ENCODE measurements around the gene HSPA8. TPM values are rescaled to one million over a fixed set of nuclear protein-coding genes. Genes with fewer than 3 reads are reported as not detected.

The HSPA8 gene
- total and polyA plus RNA-seq, 10 of the 15 experiments (the other 5 are each of a cell fraction or from before 2014, with no cell fraction given), result 1,190 to 3,205 (median 2,045) TPM

- ChIA-PET POLR2A (interaction anchor here (0.7 kb wide), 1 partner anchor 101 kb away, joined by 5 read pairs; no protein-coding TSS in a partner anchor), RAD21 (ENCODE audit: unreplicated experiment) (interaction anchor here (1.0 to 5.1 kb wide), 2 partner anchors 139 to 371 kb away, joined by 3 to 44 read pairs; no protein-coding TSS in a partner anchor), CTCF (interaction anchor here (0.6 to 9.5 kb wide), 7 partner anchors 53 to 489 kb away, joined by 3 to 117 read pairs (median 5); no protein-coding TSS in a partner anchor), SMC1A (ENCODE audit: uncharacterized antibody, unreplicated experiment) (interaction anchor here (1.0 to 1.9 kb wide), 3 partner anchors 9 to 144 kb away, joined by 4 to 5 read pairs (median 5); no protein-coding TSS in a partner anchor)
- Histone ChIP-seq H3K4me1 (ENCODE audit: control insufficient read depth, insufficient read depth, low read length) (no peaks in the 10 kb centered on the region), H3K9ac (ENCODE audit: control insufficient read depth, insufficient read depth, low read length) (no peak overlapping the region), H3K36me3 (ENCODE audit: control insufficient read depth in 2 of 2, insufficient read depth in 2 of 2, low read length in 1 of 2) (no peaks in the 10 kb centered on the region), H3K4me2 (ENCODE audit: control insufficient read depth, insufficient read depth) (no peak overlapping the region), H3K27me3 (replicated peaks in 1 of 2; ENCODE audit: control insufficient read depth in 2 of 2, insufficient read depth in 2 of 2, low read length in 1 of 2) (no peaks in the 10 kb centered on the region; a peak in 2 of 4 replicates), H3K27ac (ENCODE audit: control insufficient read depth, insufficient read depth) (no peak overlapping the region), H4K20me1 (ENCODE audit: control insufficient read depth, insufficient read depth) (no peaks in the 10 kb centered on the region), H3K9me3 (replicated peaks; ENCODE audit: control insufficient read depth, insufficient read depth, low read length) (no peaks in the 10 kb centered on the region), H2AFZ (ENCODE audit: control insufficient read depth, low read depth, low read length) (no peak overlapping the region), H3K79me2 (ENCODE audit: control insufficient read depth, insufficient read depth, low read length) (no peaks in the 10 kb centered on the region), H3K4me3 (no peak overlapping the region)
- WGBS (ENCODE audit: insufficient coverage, insufficient replicate concordance, low lambda C conversion rate, missing lambda C conversion rate), result 42% methylated on average over 4 of the region's 4 CpGs
- no peak for ATAC-seq
- DNase-seq (ENCODE audit: low read depth, low spot score), result no peak
- no peak for FAIRE-seq
- no TSS peak for BruUV-seq (replicated peaks)
- in situ Hi-C loops (cut with MboI), result no loop called here
- intact Hi-C loops (cut with micrococcal nuclease; ENCODE audit: unreplicated experiment), result loop anchor here (10.0 kb wide), 1 partner anchor 597 kb away; no protein-coding TSS in a partner anchor
- TF ChIP-seq SUZ12 (IDR thresholded peaks at IDR 0.05; ENCODE audit: unreplicated experiment) (no peak), SMARCA5 (IDR thresholded peaks at IDR 0.05) (no peak), ZNF217 (IDR thresholded peaks at IDR 0.05) (no peak), NBN (IDR thresholded peaks at IDR 0.05) (no peak), RUNX3 (IDR thresholded peaks at IDR 0.05; ENCODE audit: low read length) (no peak), TBL1XR1 (IDR thresholded peaks at IDR 0.05; ENCODE audit: low read depth, low read length) (no peak), SKIL (IDR thresholded peaks at IDR 0.05; ENCODE audit: low read depth, poor library complexity, severe bottlenecking) (no peak), ZNF24 (IDR thresholded peaks at IDR 0.05) (no peak), ZSCAN29 (IDR thresholded peaks at IDR 0.05) (no peak), STAT3 (IDR thresholded peaks at IDR 0.05; ENCODE audit: low read depth, low read length) (no peak), NR2C2 (IDR thresholded peaks at IDR 0.05; ENCODE audit: borderline replicate concordance, control insufficient read depth, insufficient read length, low read depth) (no peak), MAX (IDR thresholded peaks at IDR 0.05; ENCODE audit: low read depth, low read length) (no peak), POLR2AphosphoS2 (IDR thresholded peaks at IDR 0.05; ENCODE audit: low read depth, low read length) (no peak), BCL11A (IDR thresholded peaks at IDR 0.05; ENCODE audit: low read depth, low read length) (no peak)
- TF ChIP-seq, protein P1, sequence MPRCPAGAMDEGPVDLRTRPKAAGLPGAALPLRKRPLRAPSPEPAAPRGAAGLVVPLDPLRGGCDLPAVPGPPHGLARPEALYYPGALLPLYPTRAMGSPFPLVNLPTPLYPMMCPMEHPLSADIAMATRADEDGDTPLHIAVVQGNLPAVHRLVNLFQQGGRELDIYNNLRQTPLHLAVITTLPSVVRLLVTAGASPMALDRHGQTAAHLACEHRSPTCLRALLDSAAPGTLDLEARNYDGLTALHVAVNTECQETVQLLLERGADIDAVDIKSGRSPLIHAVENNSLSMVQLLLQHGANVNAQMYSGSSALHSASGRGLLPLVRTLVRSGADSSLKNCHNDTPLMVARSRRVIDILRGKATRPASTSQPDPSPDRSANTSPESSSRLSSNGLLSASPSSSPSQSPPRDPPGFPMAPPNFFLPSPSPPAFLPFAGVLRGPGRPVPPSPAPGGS (IDR thresholded peaks at IDR 0.05; ENCODE audit: borderline replicate concordance, insufficient read depth, low read depth, low read length, poor library complexity, severe bottlenecking), result no peak
These were observed 46.1 kb upstream of the HSPA8 start for GRCh38 chr11:123107945-123108495.

Data from GM12878 (cell line).